GM18526 (cell line): ENCODE data around the gene TLR2.

ENCODE experiments used
- POLR2A ChIP-seq: IDR thresholded peaks from 3 replicates; pipeline ENCODE4 v1.6.1; 2011; ENCODE audit not compliant: insufficient read length; ENCODE audit errors: extremely low read depth

Gene TLR2

GRCh38 chr4:153713866-153714646 lies 30.0 kb downstream of the TLR2 start:
- no peak for TF ChIP-seq POLR2A

- no peak for TF ChIP-seq POLR2A
Measured at GRCh38 chr4:153722036-153722435, 38.0 kb downstream of the TLR2 start.

- no peak for TF ChIP-seq POLR2A
Measured at GRCh38 chr4:153724606-153725005, 40.5 kb downstream of the TLR2 start.

- no peak for TF ChIP-seq POLR2A
Measured at GRCh38 chr4:153725136-153725830, 41.2 kb downstream of the TLR2 start.

- no peak for TF ChIP-seq POLR2A
Measured at GRCh38 chr4:153725831-153726154, 41.7 kb downstream of the TLR2 start.

GRCh38 chr4:153728151-153728550 lies 44.1 kb downstream of the TLR2 start:
- TF ChIP-seq POLR2A = no peak

GRCh38 chr4:153728660-153729059 lies 44.6 kb downstream of the TLR2 start:
- no peak for TF ChIP-seq POLR2A

GRCh38 chr4:153729895-153730294 lies 45.8 kb downstream of the TLR2 start:
- TF ChIP-seq POLR2A = no peak

GRCh38 chr4:153731239-153731638 lies 47.2 kb downstream of the TLR2 start:
- no peak for TF ChIP-seq POLR2A

- TF ChIP-seq POLR2A = no peak
Measured at GRCh38 chr4:153733751-153734448, 49.8 kb downstream of the TLR2 start.

- no peak for TF ChIP-seq POLR2A
Measured at GRCh38 chr4:153735906-153736461, 51.9 kb downstream of the TLR2 start.

GRCh38 chr4:153741541-153741940 lies 57.5 kb downstream of the TLR2 start:
- TF ChIP-seq POLR2A = no peak

DNA sequence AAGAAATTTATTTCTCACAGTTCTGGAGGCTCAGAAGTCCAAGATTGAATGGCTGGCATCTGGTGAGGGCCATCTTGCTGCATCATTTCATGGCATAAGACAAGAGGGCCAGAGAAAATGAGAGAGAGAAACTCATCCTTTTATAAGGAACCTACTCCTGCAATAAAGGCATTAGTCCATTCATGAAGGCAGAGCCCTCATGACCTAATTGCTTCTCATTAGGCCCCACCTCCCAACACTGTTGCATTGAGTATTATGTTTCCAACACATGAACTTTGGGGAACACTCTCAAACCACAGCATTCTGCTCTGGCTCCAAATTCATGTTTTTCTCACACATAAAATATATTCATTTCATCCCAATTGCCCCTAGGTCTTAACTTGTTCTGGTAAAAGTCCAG lies 61.6 kb downstream of the TLR2 start:
- TF ChIP-seq POLR2A = no peak

DNA sequence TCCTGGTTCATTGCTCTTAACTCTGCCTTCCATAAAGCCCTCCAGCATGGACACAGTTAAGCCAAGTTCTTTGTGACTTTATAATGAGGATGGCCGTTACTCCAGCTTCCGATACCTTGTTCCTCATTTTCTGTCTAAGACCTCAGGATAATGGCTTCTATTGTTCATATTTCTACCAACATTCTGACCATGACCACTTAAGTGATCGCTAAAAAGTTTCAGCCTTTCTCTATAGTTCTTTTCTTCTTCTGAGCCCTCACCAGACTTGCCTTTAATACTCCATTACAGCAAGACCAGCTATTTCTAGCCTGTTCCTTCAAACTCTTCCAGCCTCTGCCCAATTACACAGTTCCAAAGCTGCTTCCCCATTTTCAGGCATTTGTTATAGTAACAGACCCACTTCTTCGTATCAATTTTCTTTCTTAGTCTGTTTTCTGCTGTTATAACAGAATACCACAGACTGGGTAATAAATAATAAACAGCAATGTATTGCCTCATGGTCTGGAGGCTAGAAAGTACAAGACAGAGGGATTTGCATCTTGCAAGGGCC lies 63.4 kb downstream of the TLR2 start:
- TF ChIP-seq POLR2A = no peak

DNA sequence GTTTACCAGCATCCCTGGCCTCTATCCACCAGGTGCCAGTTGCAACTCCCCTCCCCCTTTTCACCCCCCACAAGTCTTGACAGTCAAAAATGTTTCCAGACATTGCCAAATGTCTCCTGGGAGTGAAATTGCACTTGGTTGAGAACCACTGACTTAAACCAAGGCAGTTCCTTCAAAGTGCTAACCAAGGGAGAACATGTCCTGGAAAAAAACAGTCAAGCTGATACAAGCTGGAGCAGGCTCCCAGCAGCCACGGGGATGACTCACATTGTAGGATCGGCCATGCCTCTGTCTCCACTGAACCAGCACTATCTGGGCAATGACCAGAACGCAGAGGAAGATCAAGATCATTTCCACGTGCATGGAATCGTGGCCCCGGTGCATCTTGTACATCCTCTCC lies 64.3 kb downstream of the TLR2 start:
- TF ChIP-seq POLR2A = no peak
